Parathyroid adenoma (tissue), 2 donors: ENCODE results near the gene DGKD.

Experiments used
- H2AFZ ChIP-seq: fragments of 300-600 bp; sonication (generic); one replicate; pipeline ENCODE4 v1.7.0; 2017; ENCODE audit warnings: antibody characterized with exemption, mild to moderate bottlenecking
- H3K27ac ChIP-seq: fragments of 300-600 bp; sonication (generic); one replicate; pipeline ENCODE4 v1.7.0; 2017
- H3K27me3 ChIP-seq: fragments of 300-600 bp; sonication (generic); one replicate; pipeline ENCODE4 v1.7.0; 2017; ENCODE audit warnings: low read length; ENCODE audit not compliant: control insufficient read depth, insufficient read depth
- H3K36me3 ChIP-seq: fragments of 300-600 bp; sonication (generic); one replicate; pipeline ENCODE4 v1.7.0; 2017; ENCODE audit warnings: low read length; ENCODE audit not compliant: control insufficient read depth, insufficient read depth
- H3K4me1 ChIP-seq: fragments of 300-600 bp; sonication (generic); one replicate; pipeline ENCODE4 v1.7.0; 2017; ENCODE audit warnings: control low read depth
- H3K4me2 ChIP-seq: fragments of 300-600 bp; sonication (generic); one replicate; pipeline ENCODE4 v1.7.0; 2017; ENCODE audit warnings: low read length
- H3K4me3 ChIP-seq: fragments of 300-600 bp; sonication (generic); one replicate; pipeline ENCODE4 v1.7.0; 2017; ENCODE audit warnings: low read depth, low read length
- H3K79me2 ChIP-seq: fragments of 300-600 bp; sonication (generic); one replicate; pipeline ENCODE4 v1.7.0; 2017; ENCODE audit warnings: control low read depth
- H3K9ac ChIP-seq: fragments of 300-600 bp; sonication (generic); one replicate; pipeline ENCODE4 v1.7.0; 2017; ENCODE audit warnings: mild to moderate bottlenecking
- H3K9me3 ChIP-seq: fragments of 300-600 bp; sonication (generic); one replicate; pipeline ENCODE4 v1.7.0; 2017; ENCODE audit warnings: low read length; ENCODE audit not compliant: control insufficient read depth
- CTCF ChIP-seq: fragments of 300-600 bp; sonication (generic); IDR thresholded peaks from one replicate; pipeline ENCODE4 v1.7.0; 2017; ENCODE audit warnings: antibody characterized with exemption, mild to moderate bottlenecking
- donor health status: primary hyperparathyroidism.

The DGKD gene

GRCh38 chr2:233473386-233473791, 119.1 kb downstream of the DGKD start:
- Histone ChIP-seq H3K9me3 (no peaks in the 10 kb centered on the region), H2AFZ (no peak overlapping the region), H3K4me2 (no peak overlapping the region), H3K9ac (no peak overlapping the region), H3K4me1 (no peaks in the 10 kb centered on the region), H3K27me3 (no peaks in the 10 kb centered on the region), H3K4me3 (no peak overlapping the region), H3K36me3 (no peaks in the 10 kb centered on the region), H3K27ac (no peak overlapping the region), H3K79me2 (no peaks in the 10 kb centered on the region)
- TF ChIP-seq CTCF, result no peak

GRCh38 chr2:233473878-233474277, 119.6 kb downstream of the DGKD start:
- no peak for TF ChIP-seq CTCF

GRCh38 chr2:233474308-233475160, 120.2 kb downstream of the DGKD start:
- H3K27me3 ChIP-seq, result no peaks in the 10 kb centered on the region
- H3K27ac ChIP-seq, result no peak overlapping the region
- H3K9me3 ChIP-seq, result no peaks in the 10 kb centered on the region
- no peak for TF ChIP-seq CTCF
- H3K4me2 ChIP-seq, result no peak overlapping the region
- H3K4me1 ChIP-seq, result no peaks in the 10 kb centered on the region
- no peaks in the 10 kb centered on the region for H3K36me3 ChIP-seq
- H3K9ac ChIP-seq, result no peak overlapping the region
- H2AFZ ChIP-seq, result no peak overlapping the region
- H3K4me3 ChIP-seq, result no peak overlapping the region
- H3K79me2 ChIP-seq, result no peaks in the 10 kb centered on the region

More at GRCh38 chr2:233473878-233474277, 119.6 kb downstream of the DGKD start:
- H3K4me1 ChIP-seq, result no peaks in the 10 kb centered on the region
- no peak overlapping the region for H3K4me3 ChIP-seq
- no peak overlapping the region for H3K27ac ChIP-seq
- no peak overlapping the region for H3K4me2 ChIP-seq
- H3K36me3 ChIP-seq, result no peaks in the 10 kb centered on the region
- no peak overlapping the region for H3K9ac ChIP-seq
- H3K79me2 ChIP-seq, result no peaks in the 10 kb centered on the region
- H3K9me3 ChIP-seq, result no peaks in the 10 kb centered on the region
- H3K27me3 ChIP-seq, result no peaks in the 10 kb centered on the region
- no peak overlapping the region for H2AFZ ChIP-seq

- Histone ChIP-seq H3K79me2 (no peaks in the 10 kb centered on the region), H3K9me3 (no peaks in the 10 kb centered on the region), H3K9ac (no peak overlapping the region), H3K4me1 (no peaks in the 10 kb centered on the region), H3K36me3 (no peaks in the 10 kb centered on the region), H3K27ac (no peak overlapping the region), H3K27me3 (no peaks in the 10 kb centered on the region), H2AFZ (no peak overlapping the region), H3K4me3 (no peak overlapping the region), H3K4me2 (no peak overlapping the region)
- TF ChIP-seq CTCF, result no peak
Observed at GRCh38 chr2:233476063-233476410, 121.7 kb downstream of the DGKD start.
